ENCODE data around the gene RHBDD2. TPM values are rescaled to one million over a fixed set of nuclear protein-coding genes. Genes with fewer than 3 reads are reported as not detected.
"Not testable (repeated sequence)": the region's sequence is repeated elsewhere in the genome, so short reads cannot be mapped to it uniquely, and the experiment has no call there.

RHBDD2 gene
- total RNA-seq, 2 donors from 2014 or later: 51.6 to 68.9 TPM

DNA sequence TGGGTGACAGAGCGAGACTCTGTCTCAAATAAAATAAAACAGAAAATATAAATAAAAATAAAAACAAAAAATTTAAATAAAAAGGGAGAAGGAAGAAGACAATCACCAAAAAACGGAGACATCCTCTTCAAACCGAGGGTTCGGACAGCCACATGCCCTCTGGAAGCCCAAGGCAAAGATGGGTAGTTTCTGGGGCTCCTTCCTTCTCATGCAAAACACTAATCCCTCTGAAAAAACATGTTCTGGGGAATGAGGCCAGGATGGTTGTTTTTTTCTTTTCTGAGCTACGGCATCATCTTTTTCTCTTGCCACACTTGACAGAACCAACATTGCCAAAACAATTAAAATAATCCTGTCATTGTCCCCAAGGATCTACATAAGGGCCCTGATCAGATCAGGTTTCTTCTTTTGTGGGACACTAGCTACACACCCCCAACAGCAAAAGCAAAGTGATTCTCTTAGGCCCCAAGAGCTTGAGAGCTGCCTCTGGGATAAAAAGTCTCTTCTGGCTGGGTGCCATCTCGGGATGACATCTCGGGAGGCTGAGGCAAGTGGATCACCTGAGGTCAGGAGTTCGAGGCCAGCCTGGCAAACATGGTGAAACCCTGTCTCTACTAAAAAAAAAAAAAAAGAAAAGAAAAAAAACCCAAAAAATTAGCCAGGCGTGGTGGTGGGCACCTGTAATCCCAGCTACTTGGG lies 21.9 kb downstream of the RHBDD2 start:
- Histone ChIP-seq H3K27ac (ENCODE audit: low read depth, low read length) (no peak overlapping the region), H3K36me3 (ENCODE audit: control insufficient read depth, insufficient read depth, low read length) (no peaks in the 10 kb centered on the region), H3K4me1 (ENCODE audit: control insufficient read depth, insufficient read depth, low read length) (no peaks in the 10 kb centered on the region), H3K4me3 (ENCODE audit: low read length) (no peak overlapping the region), H3K9ac (ENCODE audit: extremely low read depth, low read length, poor library complexity, severe bottlenecking) (no peak overlapping the region), H3K27me3 (ENCODE audit: control insufficient read depth, insufficient read depth, low read length, poor library complexity, severe bottlenecking) (no peaks in the 10 kb centered on the region), H3K9me3 (ENCODE audit: control insufficient read depth, low read length) (no peaks in the 10 kb centered on the region)
- Mint-ChIP-seq H3K27ac (no peak overlapping the region), H3K4me1 (no peaks in the 10 kb centered on the region), H3K4me3 (no peak overlapping the region), H3K9me3 (no peaks in the 10 kb centered on the region), H3K36me3 (ENCODE audit: low read depth) (no peaks in the 10 kb centered on the region), H3K27me3 (ENCODE audit: insufficient read depth) (peaks cover 2% of the 10 kb centered on the region)
- no peak for DNase-seq
- WGBS, 2 experiments (ENCODE audit: insufficient coverage in 1 of 2, insufficient read length in 1 of 2): 74 to 90% methylated on average over 6 to 8 of the region's 9 CpGs
- TF ChIP-seq, protein P1, sequence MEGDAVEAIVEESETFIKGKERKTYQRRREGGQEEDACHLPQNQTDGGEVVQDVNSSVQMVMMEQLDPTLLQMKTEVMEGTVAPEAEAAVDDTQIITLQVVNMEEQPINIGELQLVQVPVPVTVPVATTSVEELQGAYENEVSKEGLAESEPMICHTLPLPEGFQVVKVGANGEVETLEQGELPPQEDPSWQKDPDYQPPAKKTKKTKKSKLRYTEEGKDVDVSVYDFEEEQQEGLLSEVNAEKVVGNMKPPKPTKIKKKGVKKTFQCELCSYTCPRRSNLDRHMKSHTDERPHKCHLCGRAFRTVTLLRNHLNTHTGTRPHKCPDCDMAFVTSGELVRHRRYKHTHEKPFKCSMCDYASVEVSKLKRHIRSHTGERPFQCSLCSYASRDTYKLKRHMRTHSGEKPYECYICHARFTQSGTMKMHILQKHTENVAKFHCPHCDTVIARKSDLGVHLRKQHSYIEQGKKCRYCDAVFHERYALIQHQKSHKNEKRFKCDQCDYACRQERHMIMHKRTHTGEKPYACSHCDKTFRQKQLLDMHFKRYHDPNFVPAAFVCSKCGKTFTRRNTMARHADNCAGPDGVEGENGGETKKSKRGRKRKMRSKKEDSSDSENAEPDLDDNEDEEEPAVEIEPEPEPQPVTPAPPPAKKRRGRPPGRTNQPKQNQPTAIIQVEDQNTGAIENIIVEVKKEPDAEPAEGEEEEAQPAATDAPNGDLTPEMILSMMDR (conservative IDR thresholded peaks at IDR 0.05): no peak

DNA sequence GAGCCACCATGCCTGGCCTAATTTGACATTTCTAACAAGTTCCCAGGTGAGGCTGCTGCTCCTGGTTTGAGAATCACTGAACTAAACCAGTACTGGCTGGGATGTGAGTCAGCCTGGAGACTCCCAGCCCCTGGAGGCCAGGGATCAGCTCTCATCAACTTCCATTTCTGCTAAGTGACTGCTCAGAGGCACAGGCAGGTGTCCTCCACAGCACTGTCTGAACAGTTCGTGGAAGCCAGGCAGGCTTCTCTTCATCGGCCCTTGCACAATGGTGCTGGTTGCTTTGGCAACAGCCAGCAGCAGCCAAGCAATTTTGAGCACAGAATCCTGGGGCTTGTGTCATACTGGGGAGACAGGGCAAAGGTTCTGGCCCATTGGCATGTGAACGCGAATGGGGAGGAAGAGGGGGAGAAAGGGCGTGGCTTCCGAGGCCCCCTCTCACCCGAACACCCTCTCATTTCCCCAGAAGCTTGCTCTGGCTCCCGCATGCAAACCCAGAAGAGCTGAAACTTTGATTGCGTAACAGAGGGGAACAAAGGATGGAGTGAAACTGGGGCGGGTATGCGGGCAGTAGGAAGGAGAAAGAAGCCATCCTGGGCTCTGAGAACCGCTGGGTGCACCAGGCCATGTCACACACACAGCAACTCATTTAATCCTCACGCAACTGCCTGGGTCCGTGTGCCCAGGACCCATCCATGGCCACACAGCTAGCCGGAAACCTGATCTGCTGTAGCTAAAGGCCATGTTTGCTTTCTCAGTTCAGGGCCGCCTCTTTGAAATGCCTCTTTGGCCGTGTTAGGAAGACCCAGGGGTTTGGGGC lies 27.2 kb downstream of the RHBDD2 start:
- peak overlapping the region; percentile 72 for H3K27ac Mint-ChIP-seq
- WGBS, 2 experiments (ENCODE audit: insufficient coverage in 1 of 2, insufficient read length in 1 of 2): 60 to 66% methylated on average over 6 to 17 of the region's 17 CpGs
- Histone ChIP-seq H3K36me3 (ENCODE audit: control insufficient read depth, insufficient read depth, low read length) (no peaks in the 10 kb centered on the region), H3K4me3 (ENCODE audit: low read length) (no peak overlapping the region), H3K27me3 (ENCODE audit: control insufficient read depth, insufficient read depth, low read length, poor library complexity, severe bottlenecking) (no peaks in the 10 kb centered on the region), H3K4me1 (ENCODE audit: control insufficient read depth, insufficient read depth, low read length) (no peaks in the 10 kb centered on the region), H3K27ac (ENCODE audit: low read depth, low read length) (peak overlapping the region; percentile 96), H3K9me3 (ENCODE audit: control insufficient read depth, low read length) (no peaks in the 10 kb centered on the region), H3K9ac (ENCODE audit: extremely low read depth, low read length, poor library complexity, severe bottlenecking) (no peak overlapping the region)
- DNase-seq: peak; percentile 64
- peaks cover 7% of the 10 kb centered on the region for H3K4me1 Mint-ChIP-seq
- no peaks in the 10 kb centered on the region for H3K36me3 Mint-ChIP-seq (ENCODE audit: low read depth)
- TF ChIP-seq, protein P1 (conservative IDR thresholded peaks at IDR 0.05): no peak
- H3K9me3 Mint-ChIP-seq: no peaks in the 10 kb centered on the region
- no peak overlapping the region for H3K4me3 Mint-ChIP-seq
- peaks cover 2% of the 10 kb centered on the region for H3K27me3 Mint-ChIP-seq (ENCODE audit: insufficient read depth)

DNA sequence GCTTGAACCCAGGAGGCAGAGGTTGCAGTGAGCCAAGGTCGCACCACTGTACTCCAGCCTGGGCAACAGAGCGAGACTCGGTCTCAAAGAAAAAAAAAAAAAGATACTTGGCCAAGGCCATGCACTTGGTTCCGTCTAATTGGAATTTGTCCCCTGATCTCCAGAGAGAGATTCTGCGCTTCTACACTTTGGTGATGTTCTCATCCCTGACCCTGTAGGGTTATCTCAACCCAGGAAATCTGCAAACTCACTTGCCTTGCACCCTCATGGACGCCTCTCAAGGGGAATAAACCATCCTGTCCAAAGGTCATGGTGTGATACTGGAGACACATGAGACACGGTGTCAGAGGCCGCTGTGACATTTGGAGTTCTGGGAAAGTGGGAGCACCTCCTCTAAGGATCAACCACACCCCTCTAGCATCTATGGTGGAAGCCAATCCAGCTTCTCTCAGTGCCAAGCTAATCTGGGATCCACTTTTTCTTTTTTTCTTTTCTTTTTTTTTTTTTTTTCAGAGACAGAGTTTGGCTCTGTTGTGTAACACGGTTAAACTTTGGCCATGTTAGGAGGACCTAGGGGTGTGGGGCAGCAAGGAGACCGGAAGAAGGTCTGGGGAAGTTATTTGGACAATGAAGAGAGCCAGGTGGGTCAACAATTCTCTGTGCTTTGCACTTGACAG lies 28.3 kb downstream of the RHBDD2 start:
- H3K27ac ChIP-seq (ENCODE audit: low read depth, low read length): no peak overlapping the region
- H3K4me3 Mint-ChIP-seq: no peak overlapping the region
- DNase-seq: no peak
- no peak overlapping the region for H3K27ac Mint-ChIP-seq
- H3K27me3 Mint-ChIP-seq (ENCODE audit: insufficient read depth): peaks cover 3% of the 10 kb centered on the region
- 92 to 93% methylated on average over 10 of the region's 10 CpGs for WGBS, 2 experiments (ENCODE audit: insufficient coverage in 1 of 2, insufficient read length in 1 of 2)
- no peak overlapping the region for H3K9ac ChIP-seq (ENCODE audit: extremely low read depth, low read length, poor library complexity, severe bottlenecking)
- peaks cover 7% of the 10 kb centered on the region for H3K4me1 Mint-ChIP-seq
- H3K4me3 ChIP-seq (ENCODE audit: low read length): no peak overlapping the region
- H3K9me3 ChIP-seq (ENCODE audit: control insufficient read depth, low read length): no peaks in the 10 kb centered on the region
- H3K9me3 Mint-ChIP-seq: no peaks in the 10 kb centered on the region
- TF ChIP-seq, protein P1 (conservative IDR thresholded peaks at IDR 0.05): no peak
- H3K4me1 ChIP-seq (ENCODE audit: control insufficient read depth, insufficient read depth, low read length): no peaks in the 10 kb centered on the region
- no peaks in the 10 kb centered on the region for H3K36me3 ChIP-seq (ENCODE audit: control insufficient read depth, insufficient read depth, low read length)
- no peaks in the 10 kb centered on the region for H3K27me3 ChIP-seq (ENCODE audit: control insufficient read depth, insufficient read depth, low read length, poor library complexity, severe bottlenecking)
- H3K36me3 Mint-ChIP-seq (ENCODE audit: low read depth): no peaks in the 10 kb centered on the region

DNA sequence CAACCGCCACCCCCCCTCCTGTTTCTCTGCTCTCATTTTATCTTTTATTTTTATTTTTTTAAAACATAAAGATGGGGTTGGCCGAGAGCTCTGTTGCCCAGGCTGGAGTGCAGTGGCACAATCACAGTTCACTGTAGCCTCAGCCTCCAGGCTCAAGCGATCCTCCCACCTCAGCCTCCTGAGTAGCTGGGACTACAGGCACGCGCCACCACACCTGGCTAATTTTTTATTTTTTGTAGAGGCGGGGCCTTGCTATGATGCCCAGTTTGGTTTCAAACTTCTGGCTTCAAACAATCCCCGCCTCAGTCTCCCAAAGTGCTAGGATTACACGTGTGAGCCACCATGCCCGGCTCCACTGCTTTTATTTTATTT lies 28.8 kb downstream of the RHBDD2 start:
- not testable (repeated sequence) for H3K27ac ChIP-seq (ENCODE audit: low read depth, low read length); H3K36me3 Mint-ChIP-seq (ENCODE audit: low read depth); H3K9ac ChIP-seq (ENCODE audit: extremely low read depth, low read length, poor library complexity, severe bottlenecking); H3K27me3 ChIP-seq (ENCODE audit: control insufficient read depth, insufficient read depth, low read length, poor library complexity, severe bottlenecking); H3K27ac Mint-ChIP-seq; H3K4me3 Mint-ChIP-seq; DNase-seq; H3K4me1 Mint-ChIP-seq; H3K9me3 Mint-ChIP-seq; H3K4me3 ChIP-seq (ENCODE audit: low read length); H3K27me3 Mint-ChIP-seq (ENCODE audit: insufficient read depth); H3K4me1 ChIP-seq (ENCODE audit: control insufficient read depth, insufficient read depth, low read length); H3K36me3 ChIP-seq (ENCODE audit: control insufficient read depth, insufficient read depth, low read length); H3K9me3 ChIP-seq (ENCODE audit: control insufficient read depth, low read length)
- WGBS, 2 experiments (ENCODE audit: insufficient coverage in 1 of 2, insufficient read length in 1 of 2): 86 to 93% methylated on average over 6 to 9 of the region's 9 CpGs
